Umbilical cord (tissue), 2 donors: ENCODE data around the gene SPG7. TPM values are rescaled to one million over a fixed set of nuclear protein-coding genes. Genes with fewer than 3 reads are reported as not detected.

Source experiments
- DNase-seq: peaks from one replicate; pipeline ENCODE4 v3.0.0-alpha.2; 2015; ENCODE audit warnings: low spot score
- total RNA-seq: library from RNA; depleted of rRNA; stranded (reverse); fragments of >200 nt; gene quantifications from one replicate; pipeline ENCODE4 v1.2.3, GENCODE V29; 2014; ENCODE audit warnings: low replicate concordance; ENCODE audit not compliant: insufficient read depth

SPG7 gene
- total RNA-seq, 1 donor from 2014 or later = 121 TPM

DNA sequence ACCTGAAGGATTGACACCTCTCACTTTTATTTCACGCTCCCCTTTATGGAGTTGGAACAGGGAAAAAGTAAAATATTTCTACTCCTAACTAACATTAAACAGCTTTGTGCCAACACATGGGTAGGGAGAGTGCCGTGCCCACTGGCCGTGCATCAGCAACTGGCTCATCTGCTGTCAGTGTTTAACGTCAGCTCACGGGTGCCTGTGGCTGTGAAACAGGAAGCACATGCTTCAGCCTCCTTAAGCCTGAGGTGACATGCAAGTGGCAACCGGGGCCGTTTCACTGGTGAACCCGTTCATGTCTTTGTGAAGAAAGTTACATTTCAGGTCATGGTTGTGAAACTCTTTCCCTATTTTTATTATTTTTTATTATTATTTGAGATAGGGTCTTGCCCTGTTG is 3.2 kb downstream of the SPG7 start:
- no peak for DNase-seq

- DNase-seq = no peak
Measured at GRCh38 chr16:89512453-89512852, 4.2 kb downstream of the SPG7 start.

DNA sequence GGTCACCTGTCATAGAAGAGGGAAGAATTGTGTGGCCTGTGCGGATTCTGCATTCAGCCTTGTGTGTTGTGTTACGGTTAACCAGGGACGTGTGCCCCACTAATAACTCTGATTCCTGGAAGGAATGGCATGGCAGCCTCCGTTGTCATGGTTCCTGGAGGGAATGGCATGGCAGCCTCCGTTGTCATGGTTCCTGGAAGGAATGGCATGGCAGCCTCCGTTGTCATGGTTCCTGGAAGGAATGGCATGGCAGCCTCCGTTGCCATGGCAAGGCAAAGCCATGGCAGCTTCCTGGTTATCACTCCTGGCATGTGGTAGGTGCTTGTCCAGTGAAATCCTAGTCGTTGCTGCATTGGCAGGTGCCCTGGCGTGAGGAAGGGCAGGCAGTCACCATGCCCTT is 8.9 kb downstream of the SPG7 start:
- no peak for DNase-seq

GRCh38 chr16:89519881-89520280 is 11.7 kb downstream of the SPG7 start:
- DNase-seq = no peak

GRCh38 chr16:89522287-89522686 is 14.1 kb downstream of the SPG7 start:
- DNase-seq = no peak

- no peak for DNase-seq
Measured at GRCh38 chr16:89523680-89524344, 15.6 kb downstream of the SPG7 start.

- no peak for DNase-seq
Measured at GRCh38 chr16:89525146-89525913, 17.1 kb downstream of the SPG7 start.

- DNase-seq = no peak
Measured at GRCh38 chr16:89529097-89529496, 20.9 kb downstream of the SPG7 start.

DNA sequence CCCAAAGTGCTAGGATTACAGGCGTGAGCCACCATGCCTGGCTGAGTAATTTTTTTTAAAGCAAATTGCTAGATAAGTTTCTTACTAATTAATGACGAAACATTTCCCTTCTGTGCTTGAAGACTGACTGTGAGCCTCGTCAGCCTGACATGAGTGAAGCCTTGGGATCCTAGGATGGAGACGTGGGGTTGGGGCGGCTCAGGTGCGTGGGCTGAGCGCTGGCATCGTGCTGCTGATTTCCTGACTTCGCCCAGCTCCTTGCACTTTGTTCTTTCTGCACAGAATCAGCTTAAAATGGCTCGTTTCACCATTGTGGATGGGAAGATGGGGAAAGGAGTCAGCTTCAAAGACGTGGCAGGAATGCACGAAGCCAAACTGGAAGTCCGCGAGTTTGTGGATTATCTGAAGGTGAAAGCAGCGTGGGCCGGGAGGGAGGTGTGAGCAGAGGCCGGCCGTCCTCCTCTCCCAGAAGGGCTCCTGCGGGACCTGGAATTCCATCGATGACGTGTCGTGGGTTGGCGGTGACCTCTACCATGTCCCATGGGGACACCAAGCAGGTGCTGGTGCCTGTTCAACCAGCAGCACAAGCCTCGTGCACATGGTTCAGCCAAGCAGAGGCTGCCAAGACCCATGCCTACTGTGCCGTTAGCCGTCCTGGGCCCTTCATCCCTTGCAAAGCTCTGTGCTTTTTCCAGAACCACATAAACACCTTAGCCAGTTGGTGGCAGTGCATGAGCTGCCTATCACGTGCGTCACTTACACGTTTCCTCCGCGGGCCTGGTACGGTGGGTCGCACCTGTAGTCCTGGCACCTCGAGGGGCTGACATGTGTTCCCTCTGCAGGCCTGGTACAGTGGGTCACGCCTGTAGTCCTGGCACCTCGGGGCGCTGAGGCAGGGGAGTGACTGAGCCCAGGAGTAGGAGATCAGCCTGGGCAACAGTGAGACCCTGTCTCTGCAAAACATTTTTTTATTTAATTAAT is 22.5 kb downstream of the SPG7 start:
- no peak for DNase-seq

DNA sequence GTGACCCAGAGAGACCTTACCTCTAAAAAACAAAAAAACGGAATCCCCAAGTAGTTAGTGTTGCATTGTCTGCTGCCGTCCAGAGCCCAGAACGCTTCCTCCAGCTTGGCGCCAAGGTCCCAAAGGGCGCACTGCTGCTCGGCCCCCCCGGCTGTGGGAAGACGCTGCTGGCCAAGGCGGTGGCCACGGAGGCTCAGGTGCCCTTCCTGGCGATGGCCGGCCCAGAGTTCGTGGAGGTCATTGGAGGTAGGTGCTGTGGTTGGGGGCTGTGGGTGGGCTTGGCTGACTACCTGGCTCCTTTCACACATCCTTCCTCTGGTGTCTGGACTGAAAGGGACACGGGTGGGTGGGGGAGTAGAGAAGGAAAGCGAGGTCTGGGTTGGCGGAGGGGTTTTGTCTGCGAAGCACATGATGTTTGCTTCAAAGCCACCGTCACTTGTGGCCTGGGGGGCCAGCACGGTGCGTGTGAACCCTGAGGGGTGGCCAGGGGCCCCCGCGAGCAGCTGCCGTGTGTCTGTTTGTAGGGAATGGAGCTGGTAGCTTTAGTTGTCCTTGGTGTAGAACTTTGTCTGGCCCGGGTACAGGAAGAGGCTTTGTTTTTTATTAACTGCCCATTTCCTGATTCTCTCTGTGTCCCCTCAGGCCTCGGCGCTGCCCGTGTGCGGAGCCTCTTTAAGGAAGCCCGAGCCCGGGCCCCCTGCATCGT is 23.8 kb downstream of the SPG7 start:
- no peak for DNase-seq

DNA sequence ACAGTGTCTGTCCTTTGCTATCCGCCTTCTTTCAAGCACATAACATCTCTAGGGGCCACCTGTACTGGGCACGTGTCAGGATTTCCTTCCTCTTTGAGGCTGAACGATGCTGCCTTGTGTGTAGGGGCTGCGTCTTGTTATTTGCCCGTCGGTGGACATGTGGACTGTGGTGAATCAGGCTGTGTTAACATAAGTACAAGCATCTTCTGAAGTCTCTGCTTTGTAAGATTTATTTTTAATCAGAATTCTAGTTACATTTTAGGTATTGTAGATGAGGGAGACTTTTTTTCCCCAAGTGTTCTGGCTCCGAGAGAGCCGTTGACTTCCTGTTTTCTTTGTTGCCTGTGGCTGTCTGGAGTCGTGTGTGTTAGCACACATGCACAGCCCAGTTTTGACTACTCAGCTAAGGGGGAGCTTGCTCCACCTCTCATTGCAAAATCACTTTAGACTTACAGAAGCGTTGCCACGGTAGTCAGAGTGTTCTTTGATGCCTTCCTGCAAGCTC is 26.1 kb downstream of the SPG7 start:
- DNase-seq = peak; percentile 37

GRCh38 chr16:89536371-89536770 is 28.2 kb downstream of the SPG7 start:
- DNase-seq = no peak

DNA sequence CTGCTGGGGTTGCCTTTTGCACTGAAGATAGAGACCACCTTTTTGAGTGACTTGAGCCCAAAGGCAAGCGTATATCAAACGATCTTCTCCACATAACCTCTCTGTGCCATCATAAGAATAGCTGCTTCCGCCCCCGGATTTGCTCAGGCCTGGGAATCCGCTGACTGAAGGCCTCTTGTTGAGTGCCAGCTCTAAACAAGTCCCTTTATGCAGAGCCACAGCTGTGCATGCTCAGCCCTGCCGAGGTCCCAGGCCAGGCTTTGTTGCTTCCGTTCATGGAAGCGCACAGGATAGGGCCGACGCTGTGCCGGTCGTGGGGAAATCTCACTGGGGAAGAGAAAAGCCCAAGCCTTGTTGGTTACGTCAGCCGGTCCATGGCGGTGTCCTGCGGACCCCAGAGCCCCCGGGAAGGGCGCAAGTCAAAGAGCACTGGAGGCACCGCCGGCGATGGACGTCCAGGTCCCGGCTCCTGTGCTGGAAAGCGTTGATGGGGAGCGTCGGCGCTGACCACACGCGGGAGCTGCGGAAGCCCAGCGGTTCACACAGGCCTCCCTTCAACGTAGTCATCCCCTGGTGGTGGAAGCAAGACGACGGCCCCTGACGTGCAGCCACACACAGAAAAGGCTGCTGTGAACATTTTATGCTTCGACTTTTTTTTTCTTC is 28.8 kb downstream of the SPG7 start:
- no peak for DNase-seq

GRCh38 chr16:89537549-89537925 is 29.3 kb downstream of the SPG7 start:
- DNase-seq = no peak

- DNase-seq = no peak
Measured at GRCh38 chr16:89538286-89538685, 30.1 kb downstream of the SPG7 start.

DNA sequence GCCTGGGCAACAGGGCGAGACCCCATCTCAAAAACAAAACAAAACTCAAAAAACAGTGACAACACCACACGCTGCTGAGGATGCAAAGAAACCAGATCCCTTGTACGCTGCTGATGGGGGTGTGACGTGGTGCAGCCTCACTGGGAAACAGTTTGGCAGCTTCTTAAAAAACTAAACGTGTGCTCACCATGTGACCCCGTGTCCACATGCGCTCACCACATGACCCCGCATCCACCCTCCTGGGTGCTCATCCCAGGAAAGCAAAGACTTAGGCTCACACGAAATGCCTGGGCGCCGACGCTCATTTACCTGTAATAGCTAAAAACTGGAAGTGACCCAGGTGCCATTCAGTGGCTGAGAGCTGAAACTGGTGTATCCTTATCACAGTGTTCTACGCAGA is 32.4 kb downstream of the SPG7 start:
- DNase-seq = no peak

- DNase-seq = no peak
Measured at GRCh38 chr16:89541792-89542191, 33.6 kb downstream of the SPG7 start.

- no peak for DNase-seq
Measured at GRCh38 chr16:89544113-89544512, 35.9 kb downstream of the SPG7 start.

DNA sequence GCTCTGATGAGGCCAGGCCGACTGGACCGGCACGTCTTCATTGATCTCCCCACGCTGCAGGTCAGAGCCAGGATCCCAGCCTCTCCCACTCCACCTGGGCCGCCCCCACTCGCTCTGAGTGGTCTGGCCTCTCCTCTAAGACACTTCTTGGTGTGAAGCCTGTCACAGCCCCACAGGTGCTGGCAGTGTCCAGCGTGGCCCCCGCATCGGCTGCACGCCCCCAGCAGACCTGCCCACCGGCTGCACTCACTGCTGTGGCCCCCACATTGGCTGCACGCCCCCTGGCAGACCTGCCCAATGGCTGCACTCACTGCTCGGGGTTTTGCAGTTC is 36.5 kb downstream of the SPG7 start:
- no peak for DNase-seq

DNA sequence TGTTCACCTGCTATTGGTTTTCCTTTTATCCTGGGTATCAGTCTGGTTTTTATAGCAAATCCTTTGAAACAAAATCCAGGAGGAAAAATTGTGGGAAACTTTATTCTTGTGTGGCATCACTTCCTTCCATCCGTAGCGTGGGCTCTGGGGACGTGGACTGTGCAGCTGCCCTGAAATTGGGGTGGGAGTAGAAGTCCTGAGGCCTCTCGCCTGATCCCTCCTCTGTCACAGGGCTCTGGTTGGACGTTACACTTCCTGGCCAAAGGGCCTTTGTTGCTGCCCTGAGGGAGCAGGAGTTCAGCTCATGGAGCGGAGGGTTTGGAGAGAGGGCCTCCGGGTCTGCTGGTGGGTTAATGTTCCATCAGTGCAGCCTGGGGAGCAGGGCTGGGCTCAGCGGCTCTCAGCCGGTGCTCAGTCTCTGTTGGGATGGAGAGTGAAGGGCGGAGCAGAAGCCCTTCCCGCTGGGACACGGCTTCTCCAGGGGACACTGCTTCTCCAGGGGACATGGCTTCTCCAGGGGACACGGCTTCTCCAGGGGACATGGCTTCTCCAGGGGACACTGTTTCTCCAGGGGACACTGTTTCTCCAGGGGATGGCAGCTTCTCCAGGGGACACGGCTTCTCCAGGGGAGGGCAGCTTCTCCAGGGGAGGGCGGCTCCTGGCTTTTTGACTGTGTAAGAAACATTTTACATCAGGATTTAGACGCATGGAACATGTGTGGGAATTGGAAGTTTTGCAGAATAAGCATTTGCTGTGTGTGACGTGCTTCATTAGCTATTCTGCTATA is 37.0 kb downstream of the SPG7 start:
- DNase-seq = no peak
